Measurements from ENCODE around the gene SORCS1.

DNA sequence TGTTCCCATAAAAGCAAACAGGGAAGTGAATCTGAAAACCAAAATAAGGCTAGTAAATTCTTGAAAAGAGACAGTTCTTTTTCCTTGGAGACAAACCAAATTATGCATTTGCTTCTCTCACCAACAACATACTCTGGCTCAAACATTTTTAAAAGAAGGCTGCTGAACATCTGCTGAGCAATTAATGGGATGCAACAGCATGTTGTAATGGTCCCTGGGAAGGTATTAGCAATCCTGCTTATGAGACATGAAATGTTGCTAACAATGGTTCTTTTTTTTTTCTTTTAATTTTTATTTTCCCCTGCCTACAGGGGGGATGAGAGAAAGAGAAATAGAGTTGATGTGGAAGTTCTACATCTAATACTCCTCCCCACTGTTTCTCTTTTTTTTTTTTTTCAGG is 572.1 kb downstream of the SORCS1 start:
- TF ChIP-seq, protein P1, sequence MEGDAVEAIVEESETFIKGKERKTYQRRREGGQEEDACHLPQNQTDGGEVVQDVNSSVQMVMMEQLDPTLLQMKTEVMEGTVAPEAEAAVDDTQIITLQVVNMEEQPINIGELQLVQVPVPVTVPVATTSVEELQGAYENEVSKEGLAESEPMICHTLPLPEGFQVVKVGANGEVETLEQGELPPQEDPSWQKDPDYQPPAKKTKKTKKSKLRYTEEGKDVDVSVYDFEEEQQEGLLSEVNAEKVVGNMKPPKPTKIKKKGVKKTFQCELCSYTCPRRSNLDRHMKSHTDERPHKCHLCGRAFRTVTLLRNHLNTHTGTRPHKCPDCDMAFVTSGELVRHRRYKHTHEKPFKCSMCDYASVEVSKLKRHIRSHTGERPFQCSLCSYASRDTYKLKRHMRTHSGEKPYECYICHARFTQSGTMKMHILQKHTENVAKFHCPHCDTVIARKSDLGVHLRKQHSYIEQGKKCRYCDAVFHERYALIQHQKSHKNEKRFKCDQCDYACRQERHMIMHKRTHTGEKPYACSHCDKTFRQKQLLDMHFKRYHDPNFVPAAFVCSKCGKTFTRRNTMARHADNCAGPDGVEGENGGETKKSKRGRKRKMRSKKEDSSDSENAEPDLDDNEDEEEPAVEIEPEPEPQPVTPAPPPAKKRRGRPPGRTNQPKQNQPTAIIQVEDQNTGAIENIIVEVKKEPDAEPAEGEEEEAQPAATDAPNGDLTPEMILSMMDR (IDR thresholded peaks at IDR 0.05): no peak
- TF ChIP-seq POLR2A (IDR thresholded peaks at IDR 0.05): no peak

Data from tibial nerve (tissue), 3 donors.